Hypothalamus (tissue), 51 donors: Measurements from ENCODE around the gene LRP1B.
"Not testable (repeated sequence)": the region's sequence is repeated elsewhere in the genome, so short reads cannot be mapped to it uniquely, and the experiment has no call there.

Experiments used
- DNase-seq, 51 donors: peaks; one replicate each; lab custom pipeline; 2025; lab: John Stamatoyannopoulos, UW

LRP1B gene

GRCh38 chr2:140349695-140350094 lies 1781.1 kb downstream of the LRP1B start:
- DNase-seq: no peak

DNA sequence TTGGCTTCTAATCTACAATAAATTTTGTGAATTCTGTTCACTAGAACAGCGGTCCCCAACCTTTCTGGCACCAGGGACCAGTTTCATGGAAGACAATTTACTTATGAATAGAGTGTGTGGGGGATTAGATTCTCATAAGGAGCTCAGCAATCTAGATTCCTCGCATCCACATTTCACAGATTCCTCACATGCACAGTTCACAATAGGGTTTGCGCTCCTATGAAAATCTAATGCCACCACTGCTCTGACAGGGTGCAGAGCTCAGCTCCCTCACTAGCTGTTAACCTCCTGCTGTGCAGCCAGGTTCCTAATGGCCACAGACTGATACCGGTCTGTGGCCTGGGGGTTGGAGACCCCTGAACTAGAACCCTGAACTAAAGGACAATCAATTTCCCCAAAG lies 1782.0 kb downstream of the LRP1B start:
- no peak for DNase-seq

DNA sequence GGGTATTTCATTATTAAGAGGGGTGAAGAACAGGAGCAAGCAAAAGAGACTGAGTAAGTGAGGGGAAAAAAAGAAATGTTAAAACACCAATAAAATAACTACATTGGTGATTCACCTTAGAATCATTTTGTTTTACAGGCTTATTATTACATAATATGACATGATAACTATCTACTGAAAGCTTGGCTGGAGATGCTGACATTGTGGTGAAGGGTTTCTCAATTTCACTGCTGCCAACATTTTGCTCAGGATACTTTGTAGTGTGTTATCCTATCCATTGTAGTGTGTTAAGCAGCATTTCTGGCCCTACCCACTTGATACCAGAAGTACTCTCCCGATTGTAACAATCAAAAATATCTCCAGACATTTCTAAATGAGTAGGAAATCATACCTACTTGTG lies 1786.0 kb downstream of the LRP1B start:
- no peak for DNase-seq

DNA sequence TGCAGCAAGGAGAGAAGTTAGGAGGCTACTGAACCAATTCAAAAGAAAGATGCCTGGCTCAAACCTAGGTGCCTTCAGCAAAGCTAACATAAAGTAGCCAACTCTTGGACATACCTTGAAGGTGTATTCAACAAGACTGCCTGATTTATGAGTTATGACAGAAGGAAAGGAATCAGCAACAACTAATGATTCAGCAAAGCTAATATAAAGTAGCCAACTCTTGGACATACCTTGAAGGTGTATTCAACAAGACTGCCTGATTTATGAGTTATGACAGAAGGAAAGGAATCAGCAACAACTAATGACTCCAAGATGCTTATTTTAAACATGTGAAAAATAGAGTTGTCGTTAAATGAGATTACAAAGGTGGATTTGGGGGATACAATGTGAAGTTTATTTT lies 1786.5 kb downstream of the LRP1B start:
- DNase-seq: not testable (repeated sequence)

GRCh38 chr2:140338795-140339194 lies 1792.0 kb downstream of the LRP1B start:
- no peak for DNase-seq

- no peak for DNase-seq
These were observed 1793.8 kb downstream of the LRP1B start for GRCh38 chr2:140337061-140337460.

DNA sequence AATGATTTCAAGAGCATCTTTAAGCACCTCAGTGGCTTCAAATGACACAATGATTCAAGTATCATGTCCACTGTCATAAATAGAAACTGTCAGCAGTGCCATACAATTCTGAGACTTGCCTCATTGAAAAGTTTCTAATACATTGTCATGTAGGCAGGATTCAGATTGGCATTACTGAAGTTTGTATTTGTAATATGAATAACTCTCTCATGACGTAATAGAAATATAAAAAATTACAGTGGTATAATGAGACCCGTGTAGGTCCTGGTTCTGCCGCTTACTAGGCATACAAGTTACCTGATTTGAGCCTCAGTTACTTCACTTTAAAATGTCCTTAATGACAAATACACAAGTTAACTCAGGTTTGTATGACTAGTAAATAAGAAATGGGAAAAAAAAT lies 1814.5 kb downstream of the LRP1B start:
- no peak for DNase-seq

GRCh38 chr2:140311905-140312304 lies 1818.9 kb downstream of the LRP1B start:
- no peak for DNase-seq

DNA sequence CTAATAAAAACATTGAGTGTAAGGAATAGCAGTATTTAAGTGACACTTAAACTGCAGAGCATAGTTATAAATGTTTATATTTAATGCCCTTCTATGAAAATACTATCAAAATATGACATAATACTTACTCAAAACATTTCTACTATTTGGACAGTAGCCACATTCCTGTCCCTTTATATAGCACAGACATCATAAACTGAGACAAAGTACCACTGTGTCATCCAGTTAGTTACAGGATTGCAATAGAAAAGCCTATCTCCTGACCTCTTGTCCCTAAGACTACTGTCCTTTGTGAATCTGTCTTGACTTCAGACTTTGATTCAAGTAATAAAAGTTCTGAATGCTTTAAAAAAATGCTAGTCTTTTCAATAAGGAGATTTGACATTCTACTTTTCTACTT lies 1822.1 kb downstream of the LRP1B start:
- no peak for DNase-seq

- DNase-seq: no peak
These were observed 1823.3 kb downstream of the LRP1B start for GRCh38 chr2:140307532-140307931.

DNA sequence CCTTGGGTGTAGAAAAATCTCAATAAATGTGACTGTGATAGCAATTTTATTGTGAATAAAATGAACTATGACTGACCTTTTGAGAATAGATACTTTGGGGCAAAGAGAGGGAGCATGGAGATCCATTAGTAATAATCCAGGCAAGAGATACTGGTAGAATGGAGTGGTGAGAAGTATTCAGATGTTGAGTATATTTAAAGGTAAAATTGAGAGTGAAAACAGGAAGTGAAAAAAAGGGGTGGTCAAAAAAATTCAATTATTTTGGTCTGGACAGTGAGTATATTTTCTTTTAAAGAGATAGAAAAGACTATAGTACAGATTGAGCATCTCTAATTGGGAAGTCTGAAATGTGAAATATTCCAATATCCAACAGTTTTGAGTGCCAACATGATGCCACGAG lies 1835.0 kb downstream of the LRP1B start:
- DNase-seq: no peak

DNA sequence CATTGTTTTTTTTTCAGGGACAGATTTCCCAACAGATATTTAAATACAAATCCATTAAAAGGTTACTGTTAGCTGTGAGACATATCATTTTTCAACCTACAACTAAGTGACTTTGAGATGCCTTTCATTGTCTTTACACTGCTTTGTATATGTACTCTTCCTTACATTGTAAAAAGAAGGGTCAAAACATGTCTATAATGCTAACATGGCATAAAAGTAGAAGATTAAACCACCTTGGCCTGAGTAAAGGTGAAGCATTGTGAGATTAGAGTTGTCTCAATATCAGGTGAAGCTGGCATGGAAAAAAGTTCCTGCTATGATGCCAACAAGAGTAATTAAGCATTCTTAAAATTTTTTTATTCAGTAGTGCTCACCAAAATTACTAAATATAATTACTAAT lies 1842.1 kb downstream of the LRP1B start:
- no peak for DNase-seq

- no peak for DNase-seq
These were observed 1842.6 kb downstream of the LRP1B start for GRCh38 chr2:140288213-140288612.

- no peak for DNase-seq
These were observed 1844.4 kb downstream of the LRP1B start for GRCh38 chr2:140286377-140286776.

DNA sequence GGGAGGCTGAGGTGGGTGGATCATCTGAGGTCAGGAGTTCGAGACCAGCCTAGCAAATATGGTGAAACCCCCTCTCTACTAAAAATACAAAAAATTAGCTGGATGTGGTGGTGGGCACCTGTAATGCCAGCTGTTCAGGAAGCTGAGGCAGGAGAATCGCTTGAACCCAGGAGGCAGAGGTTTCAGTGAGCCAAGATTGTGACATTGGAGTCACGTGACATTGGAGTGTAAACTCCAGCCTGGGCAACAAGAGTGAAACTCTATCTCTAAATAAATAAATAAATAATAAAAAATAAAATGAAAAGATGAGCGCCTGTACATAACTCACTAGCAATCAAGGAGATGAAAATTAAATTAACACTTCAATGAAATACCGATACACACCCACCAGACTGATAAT lies 1853.5 kb downstream of the LRP1B start:
- DNase-seq: not testable (repeated sequence)

DNA sequence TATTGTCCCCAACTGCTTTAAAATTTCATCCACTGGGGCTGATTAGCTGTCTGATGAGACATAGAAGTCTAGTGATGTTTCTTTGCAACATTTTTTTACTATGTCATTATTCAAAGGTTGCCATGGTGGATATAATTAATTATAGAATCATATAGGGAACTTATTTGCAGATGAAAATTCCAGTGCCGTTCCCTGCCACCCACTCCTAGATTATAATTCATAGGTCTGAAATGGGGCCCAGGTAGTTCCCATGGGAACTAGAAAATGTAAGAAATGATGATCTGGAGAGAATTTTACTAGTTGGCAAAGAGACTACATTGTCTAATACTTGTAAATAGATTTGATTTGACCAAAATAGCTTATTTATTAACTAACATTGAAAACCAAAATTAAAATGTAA lies 1854.2 kb downstream of the LRP1B start:
- DNase-seq: no peak

GRCh38 chr2:140275427-140275826 lies 1855.4 kb downstream of the LRP1B start:
- no peak for DNase-seq

GRCh38 chr2:140274891-140275290 lies 1855.9 kb downstream of the LRP1B start:
- no peak for DNase-seq

GRCh38 chr2:140273958-140274357 lies 1856.9 kb downstream of the LRP1B start:
- DNase-seq: no peak

DNA sequence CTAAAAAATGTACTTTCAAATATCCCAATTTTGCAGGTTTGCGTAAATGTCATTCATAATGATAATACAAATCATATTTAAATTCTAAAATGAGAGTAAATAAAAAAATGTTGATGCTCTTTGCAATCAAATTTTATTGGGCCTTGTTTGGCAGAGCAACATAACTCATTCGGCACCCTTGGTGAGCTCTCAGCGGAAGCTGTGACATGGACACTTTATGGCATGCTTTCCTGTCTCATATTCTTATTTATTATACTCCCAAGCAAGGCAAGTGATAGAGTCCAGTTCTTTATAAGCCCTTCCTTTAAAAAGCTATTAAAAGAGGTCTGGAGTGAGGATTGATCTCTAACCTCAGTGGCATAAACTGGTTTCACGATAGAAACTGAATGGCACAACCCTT lies 1857.4 kb downstream of the LRP1B start:
- no peak for DNase-seq

GRCh38 chr2:140270224-140270623 lies 1860.6 kb downstream of the LRP1B start:
- no peak for DNase-seq

DNA sequence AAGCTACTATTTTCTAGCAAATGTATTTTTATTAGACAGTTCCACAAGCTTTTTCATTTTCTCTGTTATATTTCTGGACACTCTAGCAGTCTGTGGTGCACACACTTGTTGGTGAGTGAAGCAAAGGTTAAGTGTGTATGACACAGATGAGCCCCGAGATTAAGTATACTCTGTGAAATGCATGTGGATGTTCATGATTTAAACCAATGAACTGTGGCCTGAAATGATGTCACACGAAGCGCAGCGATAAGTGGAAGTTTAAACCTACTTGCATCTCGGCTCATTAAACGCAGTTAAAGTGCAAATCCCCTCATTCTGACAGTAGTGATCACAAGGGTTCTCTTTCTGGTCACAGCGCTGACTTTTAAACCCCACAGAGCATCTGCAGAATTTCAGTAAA lies 1861.8 kb downstream of the LRP1B start:
- DNase-seq: no peak

GRCh38 chr2:140262908-140263307 lies 1867.9 kb downstream of the LRP1B start:
- no peak for DNase-seq
